Measurements from ENCODE around the gene CMPK2.

DNA sequence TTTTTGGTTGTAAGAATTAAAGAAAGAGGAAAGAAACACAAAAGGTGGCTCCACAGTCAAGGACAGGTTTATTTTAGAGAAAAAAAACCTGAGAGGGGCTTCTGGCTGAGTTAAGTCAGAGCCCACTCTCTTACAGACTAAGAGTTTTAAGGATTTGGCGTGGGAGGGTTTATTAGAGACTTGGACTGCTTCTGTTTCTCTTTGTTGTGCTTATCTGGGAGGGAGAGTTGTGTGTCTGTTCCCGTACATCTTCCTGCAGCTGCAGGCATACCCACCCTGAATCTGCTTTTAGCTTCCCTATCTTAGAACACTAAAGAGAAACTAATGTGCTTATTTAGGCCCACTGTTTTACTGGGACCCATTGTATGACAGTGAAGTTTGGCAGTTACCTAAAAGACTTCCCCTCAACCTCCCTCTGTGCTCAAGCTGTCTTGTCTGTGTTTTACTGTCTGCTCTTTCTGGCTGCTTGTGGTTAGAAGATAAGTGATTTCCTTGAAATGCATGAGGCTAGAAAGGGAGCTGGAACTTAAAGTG lies 14.6 kb upstream of the CMPK2 start:
- TF ChIP-seq CTCF (IDR thresholded peaks at IDR 0.05) (no peak), EP300 (IDR thresholded peaks at IDR 0.05; ENCODE audit: low read depth) (no peak), POLR2A (IDR thresholded peaks at IDR 0.05) (no peak)
